ENCODE results near the gene TCL1B.

GRCh38 chr14:95691591-95691990 is 5.4 kb downstream of the TCL1B start:
- no peak for TF ChIP-seq GATA2 (IDR thresholded peaks at IDR 0.05; ENCODE audit: insufficient read depth, insufficient read length, low read depth, low read length)
- TF ChIP-seq POLR2AphosphoS5 (IDR thresholded peaks at IDR 0.05; ENCODE audit: insufficient read depth, low read depth, low read length): no peak
- no peak for TF ChIP-seq EZH2 (IDR thresholded peaks at IDR 0.05; ENCODE audit: borderline replicate concordance, low read depth, low read length, severe bottlenecking)
- no peak for TF ChIP-seq JUN (IDR thresholded peaks at IDR 0.05; ENCODE audit: borderline replicate concordance, insufficient read depth, insufficient read length, low read depth)
- no peak for TF ChIP-seq MYC (IDR thresholded peaks at IDR 0.05; ENCODE audit: low read depth, low read length)
- TF ChIP-seq, protein P1, sequence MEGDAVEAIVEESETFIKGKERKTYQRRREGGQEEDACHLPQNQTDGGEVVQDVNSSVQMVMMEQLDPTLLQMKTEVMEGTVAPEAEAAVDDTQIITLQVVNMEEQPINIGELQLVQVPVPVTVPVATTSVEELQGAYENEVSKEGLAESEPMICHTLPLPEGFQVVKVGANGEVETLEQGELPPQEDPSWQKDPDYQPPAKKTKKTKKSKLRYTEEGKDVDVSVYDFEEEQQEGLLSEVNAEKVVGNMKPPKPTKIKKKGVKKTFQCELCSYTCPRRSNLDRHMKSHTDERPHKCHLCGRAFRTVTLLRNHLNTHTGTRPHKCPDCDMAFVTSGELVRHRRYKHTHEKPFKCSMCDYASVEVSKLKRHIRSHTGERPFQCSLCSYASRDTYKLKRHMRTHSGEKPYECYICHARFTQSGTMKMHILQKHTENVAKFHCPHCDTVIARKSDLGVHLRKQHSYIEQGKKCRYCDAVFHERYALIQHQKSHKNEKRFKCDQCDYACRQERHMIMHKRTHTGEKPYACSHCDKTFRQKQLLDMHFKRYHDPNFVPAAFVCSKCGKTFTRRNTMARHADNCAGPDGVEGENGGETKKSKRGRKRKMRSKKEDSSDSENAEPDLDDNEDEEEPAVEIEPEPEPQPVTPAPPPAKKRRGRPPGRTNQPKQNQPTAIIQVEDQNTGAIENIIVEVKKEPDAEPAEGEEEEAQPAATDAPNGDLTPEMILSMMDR (IDR thresholded peaks at IDR 0.05; ENCODE audit: extremely low read depth in 1 of 2, insufficient read depth in 1 of 2, low read depth in 1 of 2, low read length in 2 of 2): no peak
- TF ChIP-seq POLR2A (IDR thresholded peaks at IDR 0.05; ENCODE audit: low read depth, low read length): no peak

All from endothelial cell of umbilical vein (primary cell).